ENCODE measurements around the gene CACNB4. TPM values are rescaled to one million over a fixed set of nuclear protein-coding genes. Genes with fewer than 3 reads are reported as not detected.

The CACNB4 gene
- total RNA-seq, 1 donor, result 0.43 TPM

GRCh38 chr2:151824886-151825285 is 274.0 kb downstream of the CACNB4 start:
- no peak for TF ChIP-seq CTCF (IDR thresholded peaks at IDR 0.05; ENCODE audit: insufficient read depth, low read depth, low read length)
- no peak for DNase-seq (ENCODE audit: low read depth)
- no peak overlapping the region for H3K4me3 ChIP-seq (ENCODE audit: low read depth, low read length)

- DNase-seq (ENCODE audit: low read depth), result no peak
- no peak overlapping the region for H3K4me3 ChIP-seq (ENCODE audit: low read depth, low read length)
- no peak for TF ChIP-seq CTCF (IDR thresholded peaks at IDR 0.05; ENCODE audit: insufficient read depth, low read depth, low read length)
These were observed 275.2 kb downstream of the CACNB4 start for GRCh38 chr2:151823651-151824050.

GRCh38 chr2:151819920-151820319 is 278.9 kb downstream of the CACNB4 start:
- TF ChIP-seq CTCF (IDR thresholded peaks at IDR 0.05; ENCODE audit: insufficient read depth, low read depth, low read length), result no peak
- no peak overlapping the region for H3K4me3 ChIP-seq (ENCODE audit: low read depth, low read length)
- DNase-seq (ENCODE audit: low read depth), result no peak

- DNase-seq (ENCODE audit: low read depth), result no peak
- TF ChIP-seq CTCF (IDR thresholded peaks at IDR 0.05; ENCODE audit: insufficient read depth, low read depth, low read length), result no peak
- no peak overlapping the region for H3K4me3 ChIP-seq (ENCODE audit: low read depth, low read length)
These were observed 280.9 kb downstream of the CACNB4 start for GRCh38 chr2:151817929-151818328.

- TF ChIP-seq CTCF (IDR thresholded peaks at IDR 0.05; ENCODE audit: insufficient read depth, low read depth, low read length), result no peak
- DNase-seq (ENCODE audit: low read depth), result no peak
- no peak overlapping the region for H3K4me3 ChIP-seq (ENCODE audit: low read depth, low read length)
These were observed 282.0 kb downstream of the CACNB4 start for GRCh38 chr2:151816843-151817242.

GRCh38 chr2:151815821-151816489 is 282.9 kb downstream of the CACNB4 start:
- no peak for DNase-seq (ENCODE audit: low read depth)
- H3K4me3 ChIP-seq (ENCODE audit: low read depth, low read length), result no peak overlapping the region
- TF ChIP-seq CTCF (IDR thresholded peaks at IDR 0.05; ENCODE audit: insufficient read depth, low read depth, low read length), result no peak

GRCh38 chr2:151810489-151810888 is 288.4 kb downstream of the CACNB4 start:
- no peak overlapping the region for H3K4me3 ChIP-seq (ENCODE audit: low read depth, low read length)
- TF ChIP-seq CTCF (IDR thresholded peaks at IDR 0.05; ENCODE audit: insufficient read depth, low read depth, low read length), result no peak
- no peak for DNase-seq (ENCODE audit: low read depth)

Data from fibroblast of villous mesenchyme (primary cell).